Right renal pelvis (tissue), 4 donors: ENCODE data around the gene REEP1. TPM values are rescaled to one million over a fixed set of nuclear protein-coding genes. Genes with fewer than 3 reads are reported as not detected.
A peak's percentile ranks its signal among the peaks of the same experiment; 100 is the strongest.

ENCODE experiments used
- DNase-seq, 4 donors: peaks; one replicate each; pipeline ENCODE4 v3.0.0-alpha.2; 2013; ENCODE audit warnings: low read depth in 4 of 4, low spot score in 3 of 4, missing footprints in 1 of 4
- polyA plus RNA-seq, 4 donors: library from polyadenylated mRNA; unstranded; fragments of 120-200 nt; gene quantifications; one replicate each; pipeline ENCODE4 v1.2.1, GENCODE V29; 2013; ENCODE audit not compliant: insufficient read length in 4 of 4

Gene REEP1, protein sequence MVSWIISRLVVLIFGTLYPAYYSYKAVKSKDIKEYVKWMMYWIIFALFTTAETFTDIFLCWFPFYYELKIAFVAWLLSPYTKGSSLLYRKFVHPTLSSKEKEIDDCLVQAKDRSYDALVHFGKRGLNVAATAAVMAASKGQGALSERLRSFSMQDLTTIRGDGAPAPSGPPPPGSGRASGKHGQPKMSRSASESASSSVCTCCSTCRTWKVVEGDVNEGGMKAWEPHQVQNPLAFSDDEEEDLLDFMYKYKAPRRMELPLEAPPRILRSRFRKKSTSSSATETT
- polyA plus RNA-seq = 1 to 10 TPM; 3.4 to 4.1 (median 3.5) TPM

- no peak for DNase-seq
These were observed at the start of gene REEP1 for GRCh38 chr2:86337244-86337835. REEP1 (minus strand) TSS chr2:86337626; CDS start chr2:86337510, 116 bp downstream.

GRCh38 chr2:86383844-86384243 lies 46.4 kb upstream of the REEP1 start:
- DNase-seq = no peak

DNA sequence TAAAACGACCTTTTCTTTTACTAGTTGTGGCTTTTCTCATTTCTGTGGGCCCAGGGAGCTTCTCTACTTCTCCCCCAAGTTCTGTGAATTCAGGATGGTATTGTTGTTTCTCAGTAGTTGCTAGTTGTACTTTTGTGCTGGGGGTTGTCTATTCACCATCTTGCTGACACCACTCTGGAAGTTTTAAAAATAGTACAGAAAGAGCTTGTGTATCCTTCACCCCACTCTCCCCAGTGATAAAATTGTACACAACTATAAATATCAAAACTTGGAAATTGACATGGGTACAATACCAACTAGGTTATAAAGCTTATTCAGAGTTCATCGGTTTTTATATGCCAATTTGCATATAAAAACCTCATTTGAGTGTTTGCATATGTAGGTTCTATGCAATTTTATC lies 45.3 kb upstream of the REEP1 start:
- no peak for DNase-seq

- DNase-seq = no peak
These were observed 44.7 kb upstream of the REEP1 start for GRCh38 chr2:86382108-86382507.

- DNase-seq = no peak
These were observed 41.0 kb upstream of the REEP1 start for GRCh38 chr2:86378469-86378868.

DNA sequence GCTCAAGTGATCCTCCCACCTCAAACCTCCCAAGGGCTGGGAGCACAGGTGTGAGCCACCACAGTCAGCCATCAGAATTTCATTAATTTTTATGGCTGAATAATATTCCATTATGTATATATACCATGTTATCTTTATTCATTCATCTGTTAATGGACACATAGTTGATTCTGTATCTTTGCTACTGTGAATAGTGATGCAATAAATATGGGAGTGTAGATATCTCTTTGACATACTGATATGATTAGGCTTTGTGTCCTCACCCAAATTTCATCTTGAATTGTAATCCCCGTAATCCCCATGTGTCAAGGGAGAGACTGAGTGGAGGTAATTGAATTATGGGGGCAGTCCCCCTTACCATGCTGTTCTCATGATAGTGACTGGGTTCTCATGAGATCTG lies 38.2 kb upstream of the REEP1 start:
- no peak for DNase-seq

DNA sequence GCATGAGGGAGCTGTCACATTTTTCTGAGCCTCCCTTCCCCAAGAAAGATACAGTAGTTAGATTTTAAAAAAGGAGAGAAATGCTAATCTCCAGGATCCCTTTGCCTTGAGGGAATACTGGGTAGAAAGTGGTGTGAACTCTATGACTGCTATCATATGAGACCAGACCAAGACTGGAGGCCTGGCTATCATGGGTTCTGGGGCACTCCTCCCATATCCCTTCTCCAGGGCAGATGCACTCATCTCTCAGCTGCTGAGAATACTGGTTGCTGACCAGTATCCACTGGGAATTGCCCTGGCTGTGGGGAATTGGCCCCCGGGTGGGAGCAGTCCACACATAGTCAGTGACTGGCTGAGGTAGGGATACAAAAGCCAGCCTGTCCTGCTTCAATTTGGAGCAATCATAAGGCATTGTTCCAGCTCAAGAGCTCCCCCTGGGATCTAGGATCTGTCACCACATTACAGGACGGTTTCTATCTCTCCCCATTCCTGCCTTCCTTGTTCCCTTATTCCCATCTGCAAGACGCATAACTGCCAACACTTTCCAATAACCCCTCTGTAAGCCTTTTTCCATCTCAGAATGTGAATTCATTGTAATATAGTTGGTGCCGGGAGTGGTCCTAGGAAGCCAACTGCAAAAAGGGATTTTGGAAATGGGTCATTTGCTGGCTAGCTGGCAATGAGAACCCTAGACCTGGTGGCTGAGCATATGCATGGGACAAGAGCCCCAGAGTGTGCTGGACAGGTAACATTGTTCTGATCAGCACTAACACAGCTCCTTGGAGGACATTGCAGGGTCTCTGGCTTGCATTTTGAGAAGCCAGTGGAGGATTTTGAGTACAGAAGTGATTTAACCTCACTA lies 35.4 kb upstream of the REEP1 start:
- DNase-seq = no peak

GRCh38 chr2:86372133-86372532 lies 34.7 kb upstream of the REEP1 start:
- DNase-seq = no peak

GRCh38 chr2:86371527-86371926 lies 34.1 kb upstream of the REEP1 start:
- DNase-seq = no peak

DNA sequence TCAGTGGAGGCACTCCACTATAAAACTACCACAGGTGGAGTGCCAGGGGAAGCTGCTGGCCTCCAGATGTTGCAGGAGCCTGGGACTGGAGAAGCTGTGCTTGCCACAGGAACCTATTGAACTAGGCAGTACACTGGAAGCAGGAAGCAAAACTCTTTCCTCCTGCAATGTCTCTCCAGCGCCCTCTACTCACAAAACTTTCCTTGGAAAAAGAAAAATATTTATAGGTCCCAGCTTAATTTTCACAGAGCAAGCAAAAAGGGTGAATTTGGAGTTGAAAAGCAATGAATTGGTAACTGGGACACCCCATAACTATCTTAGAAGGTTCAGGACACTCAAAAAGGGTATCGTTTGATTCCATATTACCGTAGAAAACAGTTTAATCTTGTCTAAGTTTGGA lies 33.2 kb upstream of the REEP1 start:
- no peak for DNase-seq

DNA sequence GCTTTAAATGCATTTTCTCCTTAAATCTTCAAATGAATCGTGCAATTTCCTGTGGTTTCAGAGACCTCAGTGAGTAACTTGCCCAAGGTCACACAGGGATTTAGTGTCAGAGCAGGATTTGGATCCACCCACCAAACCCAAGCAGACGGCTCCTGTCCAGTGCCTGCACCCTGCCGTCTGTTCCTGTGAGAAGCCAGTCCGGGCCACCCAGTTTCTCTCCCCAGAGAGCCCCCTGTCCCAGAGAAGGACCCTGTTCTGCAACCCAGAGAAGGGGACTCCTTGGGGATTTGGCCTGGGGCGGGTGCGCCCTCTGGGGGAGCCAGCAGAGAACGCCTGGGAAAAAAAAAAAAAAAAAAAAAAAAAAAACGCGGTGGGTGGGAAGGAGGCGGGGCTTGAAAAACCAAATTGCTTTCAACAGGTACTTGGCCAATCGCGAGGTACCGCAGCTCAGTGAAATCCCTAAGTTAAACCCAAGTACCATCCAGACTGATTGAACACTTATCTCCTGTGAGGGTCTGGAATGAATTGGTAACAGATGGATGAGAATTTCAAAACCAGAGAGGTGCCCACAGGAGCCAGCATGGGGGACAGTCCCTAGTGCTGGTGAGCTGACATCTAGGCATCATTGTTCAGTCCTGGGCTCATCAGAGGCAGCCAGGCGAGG lies 30.9 kb upstream of the REEP1 start:
- DNase-seq = peak; percentile 25 to 28 (median 27)

DNA sequence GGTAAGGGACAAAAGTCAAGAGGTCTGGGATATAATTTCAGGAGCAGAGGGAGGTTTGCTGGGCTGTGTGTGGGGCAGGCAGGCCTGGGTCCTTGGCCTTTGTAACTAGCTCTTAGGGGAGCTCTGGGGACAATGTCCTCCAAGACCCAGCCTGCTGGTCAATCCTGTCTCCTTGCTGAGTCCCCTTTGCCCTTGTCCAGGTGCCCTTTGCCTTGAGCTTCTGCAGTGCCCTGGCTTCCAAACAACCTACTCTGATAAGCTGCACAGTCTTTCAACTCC lies 30.0 kb upstream of the REEP1 start:
- no peak for DNase-seq

GRCh38 chr2:86366651-86367498 lies 29.4 kb upstream of the REEP1 start:
- no peak for DNase-seq

- no peak for DNase-seq
These were observed 27.5 kb upstream of the REEP1 start for GRCh38 chr2:86364894-86365293.

DNA sequence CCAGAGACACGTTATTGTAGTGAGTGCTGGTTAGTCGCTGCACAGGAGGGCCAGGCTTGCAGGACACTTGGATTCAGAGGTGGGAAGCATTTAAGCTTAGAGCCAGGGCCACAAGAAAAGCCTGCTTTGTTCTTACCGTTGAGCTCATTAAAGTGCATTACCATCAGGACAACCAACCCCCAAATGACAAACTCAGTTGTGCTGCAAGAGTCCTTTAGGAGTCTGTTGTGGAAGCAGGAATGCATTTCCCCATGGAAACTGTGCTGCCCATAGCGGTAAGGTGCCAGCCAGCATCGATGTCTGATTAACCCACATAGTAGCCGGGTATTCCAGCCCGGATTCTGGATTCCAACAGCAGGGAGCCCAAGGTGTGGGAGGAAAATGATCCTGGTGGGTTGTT lies 23.4 kb upstream of the REEP1 start:
- no peak for DNase-seq

DNA sequence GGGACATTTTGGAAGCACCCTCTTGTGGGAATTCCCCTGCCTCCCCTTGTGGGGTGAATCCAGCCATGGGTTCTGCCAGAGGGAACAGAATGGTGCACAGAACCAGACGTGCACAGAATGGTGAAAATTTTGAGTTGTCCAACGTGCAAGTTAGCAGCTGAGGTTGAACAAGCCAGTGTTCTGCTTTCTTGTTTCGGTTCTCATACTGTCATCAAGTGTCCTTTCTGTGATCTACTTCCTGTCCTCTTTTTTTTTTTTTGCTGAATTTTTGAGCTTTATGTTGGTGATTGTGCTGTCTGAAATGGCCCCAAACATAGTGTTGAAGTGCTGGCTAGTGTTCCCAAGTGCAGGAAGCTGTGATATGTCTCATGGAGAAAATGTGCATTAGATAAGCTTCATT lies 21.5 kb upstream of the REEP1 start:
- DNase-seq = no peak

- no peak for DNase-seq
These were observed 20.1 kb upstream of the REEP1 start for GRCh38 chr2:86357392-86357963.

GRCh38 chr2:86352727-86353221 lies 15.3 kb upstream of the REEP1 start:
- DNase-seq = no peak

- no peak for DNase-seq
These were observed 14.8 kb upstream of the REEP1 start for GRCh38 chr2:86352137-86352726.
